HG03280 (cell line): ENCODE measurements around the gene VAT1.
A peak's percentile ranks its signal among the peaks of the same experiment; 100 is the strongest.

Experiments
- ATAC-seq: cut with Tn5 transposase; IDR thresholded peaks from one replicate; pipeline ENCODE4 v1.9.1; 2021; ENCODE audit warnings: mild to moderate bottlenecking, moderate library complexity; ENCODE audit not compliant: unreplicated experiment

The VAT1 gene

GRCh38 chr17:43027091-43028032 lies 5.2 kb upstream of the VAT1 start:
- no peak for ATAC-seq

- no peak for ATAC-seq
These were observed 4.4 kb upstream of the VAT1 start for GRCh38 chr17:43026595-43026994.

- no peak for ATAC-seq
These were observed 3.8 kb upstream of the VAT1 start for GRCh38 chr17:43025766-43026537.

- no peak for ATAC-seq
These were observed 3.1 kb upstream of the VAT1 start for GRCh38 chr17:43025290-43025657.

- peak; percentile 41 for ATAC-seq
These were observed 2.5 kb upstream of the VAT1 start, which contains the start of gene RND2 for GRCh38 chr17:43024407-43025289. RND2 (plus strand) TSS chr17:43025231; CDS start chr17:43025348, 117 bp downstream.

- ATAC-seq: no peak
These were observed 1.1 kb downstream of the VAT1 start for GRCh38 chr17:43020789-43021740.

- no peak for ATAC-seq
These were observed 2.1 kb downstream of the VAT1 start for GRCh38 chr17:43020030-43020621.

- ATAC-seq: no peak
These were observed 2.8 kb downstream of the VAT1 start for GRCh38 chr17:43019418-43019817.

GRCh38 chr17:43018932-43019331 lies 3.3 kb downstream of the VAT1 start:
- no peak for ATAC-seq

GRCh38 chr17:43018008-43018853 lies 4.0 kb downstream of the VAT1 start:
- no peak for ATAC-seq

GRCh38 chr17:43016216-43016615 lies 6.0 kb downstream of the VAT1 start:
- no peak for ATAC-seq

- no peak for ATAC-seq
These were observed 6.6 kb downstream of the VAT1 start for GRCh38 chr17:43015579-43015978.

GRCh38 chr17:43014649-43015542 lies 7.3 kb downstream of the VAT1 start:
- ATAC-seq: no peak

- no peak for ATAC-seq
These were observed 8.1 kb downstream of the VAT1 start for GRCh38 chr17:43014020-43014648.

- no peak for ATAC-seq
These were observed 8.9 kb downstream of the VAT1 start for GRCh38 chr17:43013296-43013695.

GRCh38 chr17:43011728-43012472 lies 10.3 kb downstream of the VAT1 start:
- ATAC-seq: no peak
